HCT116 (cell line): ENCODE results near the gene ALOXE3. TPM values are rescaled to one million over a fixed set of nuclear protein-coding genes. Genes with fewer than 3 reads are reported as not detected.

Experiments used
- ATAC-seq: fragments of 200-7000 bp; cut with Tn5 transposase; 2 replicates; pipeline ENCODE4 v1.9.1; 2020; ENCODE audit warnings: mild to moderate bottlenecking, moderate library complexity
- BruUV-seq: library from RNA; stranded (reverse); fragments of 400-500 nt; replicated peaks from 2 replicates; lab custom pipeline; 2021; lab: Mats Ljungman, UMichigan
- CTCF ChIA-PET: fragments of 300-600 bp; sonication (Branson Sonifier 250); formaldehyde crosslinking; loops from one replicate; lab custom pipeline; 2021; ENCODE audit warnings: antibody characterized with exemption; lab: Charles Lee
- POLR2A ChIA-PET: fragments of 300-600, 350-600 bp; sonication (Branson Sonifier 250); formaldehyde crosslinking; loops from one replicate; lab custom pipeline; 2021; ENCODE audit warnings: antibody characterized with exemption; lab: Charles Lee
- RAD21 ChIA-PET, 2 experiments: fragments of 300-600 bp; sonication (Branson Sonifier 250); formaldehyde crosslinking; loops; one replicate each; lab custom pipeline; 2023; ENCODE audit warnings: low total read pairs in 2 of 2; ENCODE audit not compliant: uncharacterized antibody in 2 of 2, unreplicated experiment in 2 of 2, low non-redundant PET in 1 of 2; lab: Charles Lee
- DNase-seq: peaks from one replicate; pipeline ENCODE4 v3.0.0-alpha.2; 2010; ENCODE audit warnings: low read depth, low spot score
- H2AFZ ChIP-seq: fragments of 200-600 bp; shearing (Covaris generic), sonication (generic); 2 replicates; pipeline ENCODE4 v1.6.1; 2017; ENCODE audit warnings: low read depth, mixed run types, mixed read lengths, antibody characterized with exemption, low read length; ENCODE audit not compliant: poor library complexity, severe bottlenecking
- H3K27ac ChIP-seq: 2 replicates; pipeline ENCODE4 v1.5.1; 2012; ENCODE audit warnings: low read depth, low read length
- H3K27me3 ChIP-seq: fragments of 200-600 bp; sonication (generic); 2 replicates; pipeline ENCODE4 v1.6.1; 2016; ENCODE audit warnings: mixed run types, low read length, mixed read lengths; ENCODE audit not compliant: insufficient read depth
- H3K36me3 ChIP-seq, 2 experiments: fragments of 200-500 bp in 1 of 2; fragments of 200-600 bp in 1 of 2; sonication (Bioruptor generic) in 1 of 2; sonication (generic) in 1 of 2; 2 replicates each; pipeline versions ENCODE4 v1.5.1 to v1.6.1; 2014 to 2016; ENCODE audit warnings: low read length in 2 of 2, inconsistent platforms in 1 of 2, mixed read lengths in 1 of 2, mixed run types in 1 of 2; ENCODE audit not compliant: insufficient read depth in 2 of 2, control insufficient read depth in 1 of 2
- H3K4me1 ChIP-seq, 2 experiments: fragments of 200-600 bp in 1 of 2; sonication (generic) in 1 of 2; 2 replicates each; pipeline versions ENCODE4 v1.5.1 to v1.6.1; 2012 to 2017; ENCODE audit warnings: low read length in 2 of 2, inconsistent platforms in 1 of 2, mild to moderate bottlenecking in 1 of 2, mixed read lengths in 1 of 2, mixed run types in 1 of 2, moderate library complexity in 1 of 2; ENCODE audit not compliant: insufficient read depth in 2 of 2, control insufficient read depth in 1 of 2
- H3K4me2 ChIP-seq: fragments of 200-600 bp; sonication (generic); 2 replicates; pipeline ENCODE4 v1.6.1; 2017; ENCODE audit warnings: mixed run types, low read length, mixed read lengths
- H3K4me3 ChIP-seq, 2 experiments: fragments of 200-600 bp in 1 of 2; sonication (generic) in 1 of 2; replicated peaks in 1 of 2; 2 replicates each; pipeline ENCODE4 v1.5.1; 2011 to 2016; ENCODE audit warnings: low read length in 2 of 2, control low read depth in 1 of 2, low read depth in 1 of 2, mild to moderate bottlenecking in 1 of 2, mixed read lengths in 1 of 2, mixed run types in 1 of 2
- H3K79me2 ChIP-seq: fragments of 200-600 bp; sonication (generic); 2 replicates; pipeline ENCODE4 v1.6.1; 2017; ENCODE audit warnings: mild to moderate bottlenecking, mixed run types, low read length, moderate library complexity, mixed read lengths; ENCODE audit not compliant: insufficient read depth
- H3K9ac ChIP-seq: fragments of 200-600 bp; sonication (generic); 2 replicates; pipeline ENCODE4 v1.6.1; 2016; ENCODE audit warnings: low read length, mixed read lengths
- H3K9me2 ChIP-seq: fragments of 200-600 bp; sonication (generic), shearing (Covaris generic); 2 replicates; pipeline ENCODE4 v1.6.1; 2017; ENCODE audit warnings: mixed run types, mild to moderate bottlenecking, moderate library complexity; ENCODE audit not compliant: insufficient read depth
- H3K9me3 ChIP-seq, 2 experiments: fragments of 200-500 bp in 1 of 2; fragments of 200-600 bp in 1 of 2; sonication (Bioruptor generic) in 1 of 2; sonication (generic) in 1 of 2; 2 replicates each; pipeline ENCODE4 v1.6.1; 2014 to 2017; ENCODE audit warnings: low read length in 2 of 2, mixed read lengths in 2 of 2, inconsistent platforms in 1 of 2, low read depth in 1 of 2, mild to moderate bottlenecking in 1 of 2, mixed run types in 1 of 2, moderate library complexity in 1 of 2; ENCODE audit not compliant: control insufficient read depth in 1 of 2, insufficient read depth in 1 of 2
- H4K20me1 ChIP-seq: fragments of 200-600 bp; sonication (generic), shearing (Covaris generic); 2 replicates; pipeline ENCODE4 v1.6.1; 2017; ENCODE audit warnings: mixed run types, mild to moderate bottlenecking, moderate library complexity; ENCODE audit not compliant: insufficient read depth
- CTCF ChIP-seq, 3 experiments: fragments of 200-600 bp in 1 of 3; sonication (generic) in 1 of 3; IDR thresholded peaks in 2 of 3; conservative IDR thresholded peaks in 1 of 3; 2 replicates each; pipeline ENCODE4 v1.5.1; 2012 to 2017; ENCODE audit warnings: low read depth in 2 of 3, low read length in 2 of 3, antibody characterized with exemption in 1 of 3, borderline replicate concordance in 1 of 3, control low read depth in 1 of 3, mild to moderate bottlenecking in 1 of 3, mixed read lengths in 1 of 3, mixed run types in 1 of 3, moderate library complexity in 1 of 3; ENCODE audit not compliant: insufficient read depth in 1 of 3
- EGR1 ChIP-seq: IDR thresholded peaks from 2 replicates; pipeline ENCODE4 v1.6.1; 2012; ENCODE audit warnings: low read depth
- EZH2 ChIP-seq: fragments of 200-600 bp; sonication (generic); IDR thresholded peaks from 2 replicates; pipeline ENCODE4 v1.6.1; 2017; ENCODE audit warnings: antibody characterized with exemption, mixed run types
- EZH2phosphoT487 ChIP-seq: fragments of 200-600 bp; IDR thresholded peaks from 2 replicates; pipeline ENCODE4 v1.6.1; 2018; ENCODE audit warnings: antibody characterized with exemption, borderline replicate concordance
- FOSL1 ChIP-seq: IDR thresholded peaks from 2 replicates; pipeline ENCODE4 v1.6.1; 2012; ENCODE audit warnings: low read depth
- JUND ChIP-seq: IDR thresholded peaks from 2 replicates; pipeline ENCODE4 v1.6.1; 2012
- POLR2A ChIP-seq: IDR thresholded peaks from 2 replicates; pipeline ENCODE4 v1.7.0; 2011; ENCODE audit warnings: borderline replicate concordance; ENCODE audit not compliant: insufficient read depth, insufficient read length; ENCODE audit errors: extremely low read depth
- RAD21 ChIP-seq: IDR thresholded peaks from 2 replicates; pipeline ENCODE4 v1.6.1; 2012; ENCODE audit warnings: low read depth, mild to moderate bottlenecking
- SIN3A ChIP-seq: IDR thresholded peaks from 2 replicates; pipeline ENCODE4 v1.6.1; 2012; ENCODE audit warnings: low read depth
- SRF ChIP-seq: IDR thresholded peaks from 2 replicates; pipeline ENCODE4 v1.6.1; 2012; ENCODE audit warnings: low read depth
- TCF7L2 ChIP-seq: IDR thresholded peaks from 2 replicates; pipeline ENCODE4 v1.7.0; 2011; ENCODE audit warnings: borderline replicate concordance, inconsistent platforms; ENCODE audit not compliant: insufficient read depth, insufficient read length; ENCODE audit errors: extremely low read depth
- YY1 ChIP-seq: IDR thresholded peaks from 2 replicates; pipeline ENCODE4 v1.6.1; 2011; ENCODE audit warnings: low read length, low read depth, moderate library complexity, mild to moderate bottlenecking; ENCODE audit not compliant: insufficient replicate concordance; ENCODE audit errors: extremely low read depth
- ZFX ChIP-seq: fragments of 450-650 bp; IDR thresholded peaks from 2 replicates; pipeline ENCODE4 v1.6.1; 2017
- ZNF274 ChIP-seq: fragments of 200-500 bp; sonication (Bioruptor generic); IDR thresholded peaks from 2 replicates; pipeline ENCODE4 v1.6.1; 2014; ENCODE audit warnings: mild to moderate bottlenecking, low read depth, low read length, inconsistent platforms
- intact Hi-C: fragments of 100-400 bp; cut with micrococcal nuclease; formaldehyde crosslinking; loops from 2 replicates; pipeline ENCODE4 v1.10.0; 2022
- total RNA-seq: library from RNA; stranded (reverse); gene quantifications from one replicate; pipeline ENCODE4 v1.2.1, GENCODE V29; 2021; ENCODE audit not compliant: unreplicated experiment
- TF ChIP-seq, protein P1 (sequence below): IDR thresholded peaks from 2 replicates; pipeline ENCODE4 v1.6.1; 2012; ENCODE audit warnings: low read depth
- TF ChIP-seq, protein P2 (sequence below): IDR thresholded peaks from 2 replicates; pipeline ENCODE4 v1.6.1; 2012
- TF ChIP-seq, protein P3 (sequence below): IDR thresholded peaks from 2 replicates; pipeline ENCODE4 v1.6.1; 2011; ENCODE audit warnings: mild to moderate bottlenecking, low read length, moderate library complexity; ENCODE audit not compliant: insufficient replicate concordance; ENCODE audit errors: extremely low read depth

ALOXE3 gene
- total RNA-seq, 1 experiment from 2014 or later = 3.5 TPM

DNA sequence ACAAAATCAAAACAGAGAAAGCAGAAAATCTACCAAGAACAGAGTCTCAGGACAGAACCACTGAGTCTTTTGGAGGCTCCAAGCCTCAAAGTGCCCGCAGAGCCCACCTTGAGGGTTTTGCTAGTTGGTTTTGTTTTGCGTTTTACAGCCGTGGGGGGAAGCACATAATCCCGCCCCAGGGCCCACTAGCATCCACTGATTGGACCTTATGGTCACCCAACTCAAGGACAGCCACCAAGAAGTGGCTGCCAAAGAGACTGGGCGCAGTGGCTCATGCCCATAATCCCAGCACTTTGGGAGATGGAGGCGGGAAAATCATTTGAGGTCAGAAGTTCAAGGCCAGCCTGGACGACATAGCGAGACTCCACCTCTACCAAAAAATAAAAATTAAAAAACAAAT, 69.6 kb downstream of the ALOXE3 start:
- no peak overlapping the region for H3K4me3 ChIP-seq
- DNase-seq = no peak
- TF ChIP-seq POLR2A (no peak), YY1 (no peak), CTCF (IDR thresholded peaks at IDR 0.05 in 2 of 3, conservative IDR thresholded peaks at IDR 0.05 in 1 of 3; ENCODE audit: borderline replicate concordance in 1 of 3, insufficient read depth in 1 of 3, low read depth in 2 of 3, low read length in 2 of 3) (no peak), SRF (no peak), EGR1 (no peak), ZFX (no peak), FOSL1 (no peak), TCF7L2 (no peak), EZH2 (no peak), RAD21 (no peak), ZNF274 (no peak), JUND (no peak), SIN3A (no peak), EZH2phosphoT487 (no peak)
- TF ChIP-seq, protein P1, sequence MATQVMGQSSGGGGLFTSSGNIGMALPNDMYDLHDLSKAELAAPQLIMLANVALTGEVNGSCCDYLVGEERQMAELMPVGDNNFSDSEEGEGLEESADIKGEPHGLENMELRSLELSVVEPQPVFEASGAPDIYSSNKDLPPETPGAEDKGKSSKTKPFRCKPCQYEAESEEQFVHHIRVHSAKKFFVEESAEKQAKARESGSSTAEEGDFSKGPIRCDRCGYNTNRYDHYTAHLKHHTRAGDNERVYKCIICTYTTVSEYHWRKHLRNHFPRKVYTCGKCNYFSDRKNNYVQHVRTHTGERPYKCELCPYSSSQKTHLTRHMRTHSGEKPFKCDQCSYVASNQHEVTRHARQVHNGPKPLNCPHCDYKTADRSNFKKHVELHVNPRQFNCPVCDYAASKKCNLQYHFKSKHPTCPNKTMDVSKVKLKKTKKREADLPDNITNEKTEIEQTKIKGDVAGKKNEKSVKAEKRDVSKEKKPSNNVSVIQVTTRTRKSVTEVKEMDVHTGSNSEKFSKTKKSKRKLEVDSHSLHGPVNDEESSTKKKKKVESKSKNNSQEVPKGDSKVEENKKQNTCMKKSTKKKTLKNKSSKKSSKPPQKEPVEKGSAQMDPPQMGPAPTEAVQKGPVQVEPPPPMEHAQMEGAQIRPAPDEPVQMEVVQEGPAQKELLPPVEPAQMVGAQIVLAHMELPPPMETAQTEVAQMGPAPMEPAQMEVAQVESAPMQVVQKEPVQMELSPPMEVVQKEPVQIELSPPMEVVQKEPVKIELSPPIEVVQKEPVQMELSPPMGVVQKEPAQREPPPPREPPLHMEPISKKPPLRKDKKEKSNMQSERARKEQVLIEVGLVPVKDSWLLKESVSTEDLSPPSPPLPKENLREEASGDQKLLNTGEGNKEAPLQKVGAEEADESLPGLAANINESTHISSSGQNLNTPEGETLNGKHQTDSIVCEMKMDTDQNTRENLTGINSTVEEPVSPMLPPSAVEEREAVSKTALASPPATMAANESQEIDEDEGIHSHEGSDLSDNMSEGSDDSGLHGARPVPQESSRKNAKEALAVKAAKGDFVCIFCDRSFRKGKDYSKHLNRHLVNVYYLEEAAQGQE = no peak
- TF ChIP-seq, protein P2, sequence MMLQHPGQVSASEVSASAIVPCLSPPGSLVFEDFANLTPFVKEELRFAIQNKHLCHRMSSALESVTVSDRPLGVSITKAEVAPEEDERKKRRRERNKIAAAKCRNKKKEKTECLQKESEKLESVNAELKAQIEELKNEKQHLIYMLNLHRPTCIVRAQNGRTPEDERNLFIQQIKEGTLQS = no peak
- TF ChIP-seq, protein P3, sequence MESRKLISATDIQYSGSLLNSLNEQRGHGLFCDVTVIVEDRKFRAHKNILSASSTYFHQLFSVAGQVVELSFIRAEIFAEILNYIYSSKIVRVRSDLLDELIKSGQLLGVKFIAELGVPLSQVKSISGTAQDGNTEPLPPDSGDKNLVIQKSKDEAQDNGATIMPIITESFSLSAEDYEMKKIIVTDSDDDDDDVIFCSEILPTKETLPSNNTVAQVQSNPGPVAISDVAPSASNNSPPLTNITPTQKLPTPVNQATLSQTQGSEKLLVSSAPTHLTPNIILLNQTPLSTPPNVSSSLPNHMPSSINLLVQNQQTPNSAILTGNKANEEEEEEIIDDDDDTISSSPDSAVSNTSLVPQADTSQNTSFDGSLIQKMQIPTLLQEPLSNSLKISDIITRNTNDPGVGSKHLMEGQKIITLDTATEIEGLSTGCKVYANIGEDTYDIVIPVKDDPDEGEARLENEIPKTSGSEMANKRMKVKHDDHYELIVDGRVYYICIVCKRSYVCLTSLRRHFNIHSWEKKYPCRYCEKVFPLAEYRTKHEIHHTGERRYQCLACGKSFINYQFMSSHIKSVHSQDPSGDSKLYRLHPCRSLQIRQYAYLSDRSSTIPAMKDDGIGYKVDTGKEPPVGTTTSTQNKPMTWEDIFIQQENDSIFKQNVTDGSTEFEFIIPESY = no peak
- no peaks in the 10 kb centered on the region for H3K36me3 ChIP-seq
- no peaks in the 10 kb centered on the region for H3K9me3 ChIP-seq
- no peak for ATAC-seq
- intact Hi-C loops = no loop called here
- no peak overlapping the region for H3K4me2 ChIP-seq
- no TSS peak for BruUV-seq
- no peak overlapping the region for H3K27ac ChIP-seq
- no peaks in the 10 kb centered on the region for H3K79me2 ChIP-seq
- H4K20me1 ChIP-seq = no peaks in the 10 kb centered on the region
- ChIA-PET POLR2A (interaction anchor here (0.6 kb wide), 1 partner anchor 51 kb away, joined by 3 read pairs; no protein-coding TSS in a partner anchor), RAD21 (no interaction called here), CTCF (no interaction called here)
- H3K9ac ChIP-seq = no peak overlapping the region
- H2AFZ ChIP-seq = no peak overlapping the region
- H3K27me3 ChIP-seq = no peaks in the 10 kb centered on the region
- H3K4me1 ChIP-seq = no peaks in the 10 kb centered on the region
- H3K9me2 ChIP-seq = no peaks in the 10 kb centered on the region
